ENCODE measurements around the gene IL9R. TPM values are rescaled to one million over a fixed set of nuclear protein-coding genes. Genes with fewer than 3 reads are reported as not detected.
A peak's percentile ranks its signal among the peaks of the same experiment; 100 is the strongest.

IL9R gene
- total and polyA plus RNA-seq, 9 of the 15 experiments (the other 6 are each of a cell fraction or from before 2014, with no cell fraction given): 0.58 to 2.7 (median 1.6) TPM

DNA sequence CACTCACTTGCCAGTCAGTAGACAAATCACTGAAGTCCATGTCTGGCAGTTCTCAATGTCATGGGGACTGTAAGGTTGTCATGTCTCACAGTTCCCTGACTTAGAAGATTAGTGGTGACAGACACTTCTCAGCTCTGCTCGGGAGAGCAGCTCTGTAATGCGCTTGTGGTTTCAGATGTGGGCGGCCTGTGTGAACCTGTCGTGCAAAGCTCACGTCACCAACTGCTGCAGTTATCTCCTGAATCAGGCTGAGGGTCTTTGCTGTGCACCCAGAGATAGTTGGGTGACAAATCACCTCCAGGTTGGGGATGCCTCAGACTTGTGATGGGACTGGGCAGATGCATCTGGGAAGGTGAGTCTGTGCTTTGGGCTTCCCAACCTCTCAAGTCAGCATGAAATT lies at the start of gene IL9R (continued):
- TF ChIP-seq MEIS2 (IDR thresholded peaks at IDR 0.05; ENCODE audit: partially characterized antibody) (peak; percentile 92), ZBTB26 (CRISPR knock-in tag; IDR thresholded peaks at IDR 0.05) (no peak), JUND (IDR thresholded peaks at IDR 0.05; ENCODE audit: borderline replicate concordance, low read depth, low read length) (peak; percentile 52; the same call in 1 of the 2 replicates), JUND (tag; IDR thresholded peaks at IDR 0.05; ENCODE audit: borderline replicate concordance, low read depth, low read length) (peak; percentile 45; the same call in 1 of the 3 replicates), THRA (IDR thresholded peaks at IDR 0.05) (no peak), CREM (IDR thresholded peaks at IDR 0.05; ENCODE audit: low read depth) (peak; percentile 90), CBFA2T2 (conservative IDR thresholded peaks at IDR 0.05) (peak; percentile 64), SRF (CRISPR knock-in tag; IDR thresholded peaks at IDR 0.05) (no peak), HDAC2 (IDR thresholded peaks at IDR 0.05) (peak; percentile 13; the same call in 1 of the 2 replicates), ZNF551 (CRISPR knock-in tag; IDR thresholded peaks at IDR 0.05) (no peak), PBX2 (CRISPR knock-in tag; IDR thresholded peaks at IDR 0.05; ENCODE audit: low read depth) (no peak), PBX2 (tag; conservative IDR thresholded peaks at IDR 0.05; ENCODE audit: low read depth) (peak; percentile 77), POLR3A (IDR thresholded peaks at IDR 0.05; ENCODE audit: borderline replicate concordance, extremely low read depth, insufficient read depth, insufficient read length) (no peak), POLR2B (IDR thresholded peaks at IDR 0.05; ENCODE audit: low read depth, partially characterized antibody) (no peak), MTA1 (IDR thresholded peaks at IDR 0.05; ENCODE audit: borderline replicate concordance) (0 out of 2 replicates have a peak, but pooled peaks have one; percentile 19), NR2F6 (CRISPR knock-in tag; IDR thresholded peaks at IDR 0.05) (no peak)
- TF ChIP-seq, protein P1, sequence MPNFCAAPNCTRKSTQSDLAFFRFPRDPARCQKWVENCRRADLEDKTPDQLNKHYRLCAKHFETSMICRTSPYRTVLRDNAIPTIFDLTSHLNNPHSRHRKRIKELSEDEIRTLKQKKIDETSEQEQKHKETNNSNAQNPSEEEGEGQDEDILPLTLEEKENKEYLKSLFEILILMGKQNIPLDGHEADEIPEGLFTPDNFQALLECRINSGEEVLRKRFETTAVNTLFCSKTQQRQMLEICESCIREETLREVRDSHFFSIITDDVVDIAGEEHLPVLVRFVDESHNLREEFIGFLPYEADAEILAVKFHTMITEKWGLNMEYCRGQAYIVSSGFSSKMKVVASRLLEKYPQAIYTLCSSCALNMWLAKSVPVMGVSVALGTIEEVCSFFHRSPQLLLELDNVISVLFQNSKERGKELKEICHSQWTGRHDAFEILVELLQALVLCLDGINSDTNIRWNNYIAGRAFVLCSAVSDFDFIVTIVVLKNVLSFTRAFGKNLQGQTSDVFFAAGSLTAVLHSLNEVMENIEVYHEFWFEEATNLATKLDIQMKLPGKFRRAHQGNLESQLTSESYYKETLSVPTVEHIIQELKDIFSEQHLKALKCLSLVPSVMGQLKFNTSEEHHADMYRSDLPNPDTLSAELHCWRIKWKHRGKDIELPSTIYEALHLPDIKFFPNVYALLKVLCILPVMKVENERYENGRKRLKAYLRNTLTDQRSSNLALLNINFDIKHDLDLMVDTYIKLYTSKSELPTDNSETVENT (CRISPR knock-in tag; IDR thresholded peaks at IDR 0.05): no peak
- TF ChIP-seq, protein P2, sequence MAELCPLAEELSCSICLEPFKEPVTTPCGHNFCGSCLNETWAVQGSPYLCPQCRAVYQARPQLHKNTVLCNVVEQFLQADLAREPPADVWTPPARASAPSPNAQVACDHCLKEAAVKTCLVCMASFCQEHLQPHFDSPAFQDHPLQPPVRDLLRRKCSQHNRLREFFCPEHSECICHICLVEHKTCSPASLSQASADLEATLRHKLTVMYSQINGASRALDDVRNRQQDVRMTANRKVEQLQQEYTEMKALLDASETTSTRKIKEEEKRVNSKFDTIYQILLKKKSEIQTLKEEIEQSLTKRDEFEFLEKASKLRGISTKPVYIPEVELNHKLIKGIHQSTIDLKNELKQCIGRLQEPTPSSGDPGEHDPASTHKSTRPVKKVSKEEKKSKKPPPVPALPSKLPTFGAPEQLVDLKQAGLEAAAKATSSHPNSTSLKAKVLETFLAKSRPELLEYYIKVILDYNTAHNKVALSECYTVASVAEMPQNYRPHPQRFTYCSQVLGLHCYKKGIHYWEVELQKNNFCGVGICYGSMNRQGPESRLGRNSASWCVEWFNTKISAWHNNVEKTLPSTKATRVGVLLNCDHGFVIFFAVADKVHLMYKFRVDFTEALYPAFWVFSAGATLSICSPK (IDR thresholded peaks at IDR 0.05; ENCODE audit: borderline replicate concordance): no peak
- TF ChIP-seq, protein P3, sequence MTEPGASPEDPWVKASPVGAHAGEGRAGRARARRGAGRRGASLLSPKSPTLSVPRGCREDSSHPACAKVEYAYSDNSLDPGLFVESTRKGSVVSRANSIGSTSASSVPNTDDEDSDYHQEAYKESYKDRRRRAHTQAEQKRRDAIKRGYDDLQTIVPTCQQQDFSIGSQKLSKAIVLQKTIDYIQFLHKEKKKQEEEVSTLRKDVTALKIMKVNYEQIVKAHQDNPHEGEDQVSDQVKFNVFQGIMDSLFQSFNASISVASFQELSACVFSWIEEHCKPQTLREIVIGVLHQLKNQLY (CRISPR knock-in tag; conservative IDR thresholded peaks at IDR 0.05): no peak
